GM18505 (cell line): ENCODE data around the gene MRPL38.

Experiments used
- ATAC-seq: cut with Tn5 transposase; IDR thresholded peaks from one replicate; pipeline ENCODE4 v1.9.1; 2021; ENCODE audit not compliant: unreplicated experiment
- POLR2A ChIP-seq: IDR thresholded peaks from 4 replicates; pipeline ENCODE4 v1.6.1; 2011; ENCODE audit warnings: borderline replicate concordance; ENCODE audit not compliant: insufficient read depth, insufficient read length; ENCODE audit errors: extremely low read depth

MRPL38 gene

GRCh38 chr17:75881678-75882454, 22.8 kb downstream of the MRPL38 start:
- no peak for TF ChIP-seq POLR2A
- ATAC-seq = no peak

GRCh38 chr17:75880266-75880665, 24.4 kb downstream of the MRPL38 start:
- ATAC-seq = no peak
- no peak for TF ChIP-seq POLR2A

- peak; percentile 26 for ATAC-seq
- TF ChIP-seq POLR2A = peak; percentile 33
Observed at GRCh38 chr17:75878174-75878998, 26.3 kb downstream of the MRPL38 start, which contains the start of gene TRIM47. Gene TRIM47 (minus strand): TSS chr17:75878581. CDS start chr17:75878548, 33 bp downstream.

- TF ChIP-seq POLR2A = peak; percentile 1
- ATAC-seq = peak; percentile 41
Observed at GRCh38 chr17:75877752-75878173, 26.9 kb downstream of the MRPL38 start.

- ATAC-seq = no peak
- TF ChIP-seq POLR2A = peak; percentile 19
Observed at GRCh38 chr17:75876938-75877751, 27.5 kb downstream of the MRPL38 start.

- ATAC-seq = no peak
- peak; percentile 53 for TF ChIP-seq POLR2A
Observed at GRCh38 chr17:75876190-75876937, 28.3 kb downstream of the MRPL38 start.

GRCh38 chr17:75875940-75876189, 28.8 kb downstream of the MRPL38 start:
- ATAC-seq = no peak
- no peak for TF ChIP-seq POLR2A

GRCh38 chr17:75875182-75875939, 29.3 kb downstream of the MRPL38 start:
- TF ChIP-seq POLR2A = no peak
- no peak for ATAC-seq

- TF ChIP-seq POLR2A = no peak
- ATAC-seq = no peak
Observed at GRCh38 chr17:75874323-75875181, 30.1 kb downstream of the MRPL38 start.

- no peak for ATAC-seq
- TF ChIP-seq POLR2A = no peak
Observed at GRCh38 chr17:75873587-75874322, 30.9 kb downstream of the MRPL38 start.
